ENCODE measurements around the gene ABCA8. TPM values are rescaled to one million over a fixed set of nuclear protein-coding genes. Genes with fewer than 3 reads are reported as not detected.

ABCA8 gene
- total RNA-seq, 1 donor from 2014 or later: 0.31 TPM

DNA sequence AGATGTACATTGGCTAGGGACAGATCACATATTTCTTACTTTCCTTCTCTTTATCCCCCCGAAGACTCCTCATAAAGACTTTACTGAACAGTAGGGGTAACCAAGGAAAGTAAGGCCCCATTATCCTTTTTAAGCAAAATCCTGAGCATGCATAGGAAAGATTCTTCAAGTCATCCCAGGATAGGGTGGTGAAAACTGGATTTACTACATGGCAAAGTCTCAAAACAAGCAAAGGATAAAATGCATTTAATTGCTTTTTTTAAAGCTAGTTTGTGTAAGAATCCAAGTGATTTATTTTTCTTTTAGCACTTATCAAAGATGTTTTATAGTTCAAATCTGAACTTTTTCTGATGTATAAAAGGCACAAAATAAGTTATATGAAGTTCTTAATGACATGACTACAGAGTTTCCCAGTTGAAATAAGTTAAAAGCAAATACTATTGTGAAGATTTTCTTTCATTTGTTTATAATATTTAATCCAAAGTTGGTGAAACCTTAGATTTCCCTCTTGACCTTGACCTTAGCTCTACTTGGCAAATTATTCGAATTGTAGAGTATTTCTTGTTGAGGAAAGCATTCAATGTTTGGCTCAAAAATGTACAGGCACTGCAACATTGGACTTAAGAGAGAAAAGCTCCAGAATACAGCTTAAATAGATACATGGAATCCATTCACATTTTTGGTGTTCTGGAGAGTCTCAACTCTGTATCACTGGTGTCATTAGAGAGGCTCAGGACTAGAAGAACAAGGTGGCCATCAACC is 104.3 kb downstream of the ABCA8 start:
- Mint-ChIP-seq H3K27me3 (no peaks in the 10 kb centered on the region), H3K4me3 (ENCODE audit: low read depth) (no peak overlapping the region), H3K27ac (no peak overlapping the region), H3K9me3 (ENCODE audit: low read depth) (peaks cover 9% of the 10 kb centered on the region), H3K36me3 (ENCODE audit: insufficient read depth) (no peaks in the 10 kb centered on the region), H3K4me1 (ENCODE audit: low read depth) (no peaks in the 10 kb centered on the region)
- no peak for DNase-seq (ENCODE audit: low spot score, unreplicated experiment)
- TF ChIP-seq, protein P1, sequence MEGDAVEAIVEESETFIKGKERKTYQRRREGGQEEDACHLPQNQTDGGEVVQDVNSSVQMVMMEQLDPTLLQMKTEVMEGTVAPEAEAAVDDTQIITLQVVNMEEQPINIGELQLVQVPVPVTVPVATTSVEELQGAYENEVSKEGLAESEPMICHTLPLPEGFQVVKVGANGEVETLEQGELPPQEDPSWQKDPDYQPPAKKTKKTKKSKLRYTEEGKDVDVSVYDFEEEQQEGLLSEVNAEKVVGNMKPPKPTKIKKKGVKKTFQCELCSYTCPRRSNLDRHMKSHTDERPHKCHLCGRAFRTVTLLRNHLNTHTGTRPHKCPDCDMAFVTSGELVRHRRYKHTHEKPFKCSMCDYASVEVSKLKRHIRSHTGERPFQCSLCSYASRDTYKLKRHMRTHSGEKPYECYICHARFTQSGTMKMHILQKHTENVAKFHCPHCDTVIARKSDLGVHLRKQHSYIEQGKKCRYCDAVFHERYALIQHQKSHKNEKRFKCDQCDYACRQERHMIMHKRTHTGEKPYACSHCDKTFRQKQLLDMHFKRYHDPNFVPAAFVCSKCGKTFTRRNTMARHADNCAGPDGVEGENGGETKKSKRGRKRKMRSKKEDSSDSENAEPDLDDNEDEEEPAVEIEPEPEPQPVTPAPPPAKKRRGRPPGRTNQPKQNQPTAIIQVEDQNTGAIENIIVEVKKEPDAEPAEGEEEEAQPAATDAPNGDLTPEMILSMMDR (IDR thresholded peaks at IDR 0.05; ENCODE audit: unreplicated experiment): no peak

DNA sequence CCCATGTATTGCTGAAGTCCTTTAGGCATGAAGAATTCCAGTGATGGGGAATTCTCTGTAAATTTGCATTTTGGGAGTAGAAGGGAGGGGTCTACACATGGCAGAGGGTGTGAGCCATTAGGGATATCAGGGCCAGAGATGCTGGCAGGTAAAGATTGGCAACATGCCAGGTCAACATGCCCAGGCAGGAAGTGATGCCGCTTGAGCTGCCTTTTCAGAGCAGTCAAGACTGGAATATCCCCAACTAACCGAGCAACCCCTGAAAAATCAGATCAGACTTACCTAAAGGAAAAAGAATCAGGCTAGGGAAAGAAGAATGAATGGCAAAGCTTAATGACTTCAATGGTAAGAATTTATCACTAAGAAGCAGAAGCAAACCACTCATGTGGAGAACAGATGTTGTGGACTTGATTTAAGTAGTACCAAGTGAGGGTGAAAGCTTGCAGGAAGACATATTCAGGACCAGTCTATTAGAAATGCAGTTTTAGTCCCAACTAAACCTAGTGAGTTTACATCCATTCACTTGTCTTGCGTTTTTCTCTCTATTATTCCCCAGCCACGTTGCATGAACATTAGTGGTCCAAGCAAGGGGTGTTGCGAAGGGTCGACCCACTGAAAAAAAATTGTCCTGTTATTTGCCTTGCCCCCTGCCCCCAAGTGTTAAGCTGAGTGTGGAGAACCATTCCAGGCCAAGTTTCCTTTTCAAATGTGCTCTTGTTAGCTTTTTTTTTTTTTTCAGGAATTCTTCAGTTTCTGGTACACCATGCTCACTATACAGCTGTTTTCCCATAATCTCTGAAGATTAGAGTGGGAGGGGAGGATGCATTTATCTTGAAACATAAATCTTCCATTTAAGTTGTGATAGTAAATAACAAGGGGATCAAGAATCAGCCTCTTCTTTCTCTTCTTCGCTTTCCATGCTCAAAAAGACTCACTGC is 105.2 kb downstream of the ABCA8 start:
- Mint-ChIP-seq H3K4me1 (ENCODE audit: low read depth) (no peaks in the 10 kb centered on the region), H3K27ac (no peak overlapping the region), H3K27me3 (no peaks in the 10 kb centered on the region), H3K36me3 (ENCODE audit: insufficient read depth) (no peaks in the 10 kb centered on the region), H3K9me3 (ENCODE audit: low read depth) (peaks cover 16% of the 10 kb centered on the region), H3K4me3 (ENCODE audit: low read depth) (no peak overlapping the region)
- TF ChIP-seq, protein P1 (IDR thresholded peaks at IDR 0.05; ENCODE audit: unreplicated experiment): no peak
- DNase-seq (ENCODE audit: low spot score, unreplicated experiment): no peak

DNA sequence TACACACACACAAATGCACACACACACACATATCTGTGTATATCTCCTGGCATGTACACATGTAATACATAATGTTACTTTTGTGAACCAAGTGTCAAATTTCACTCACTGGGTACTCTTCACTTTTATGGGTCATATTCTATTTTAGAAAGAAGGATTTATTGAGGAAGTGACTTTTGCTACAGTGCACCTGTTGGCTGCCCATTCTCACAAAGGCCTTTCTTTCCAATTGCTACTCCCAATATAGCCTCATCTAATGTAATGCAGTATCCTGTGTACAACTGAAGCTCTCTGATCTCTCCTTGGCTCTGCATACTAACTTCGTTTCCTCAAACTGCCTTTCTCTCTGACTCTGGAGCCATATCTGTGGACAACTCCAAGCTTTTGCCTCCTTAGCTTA is 107.5 kb downstream of the ABCA8 start:
- Mint-ChIP-seq H3K9me3 (ENCODE audit: low read depth) (peaks cover 18% of the 10 kb centered on the region), H3K4me1 (ENCODE audit: low read depth) (peaks cover 5% of the 10 kb centered on the region), H3K27ac (no peak overlapping the region), H3K36me3 (ENCODE audit: insufficient read depth) (no peaks in the 10 kb centered on the region), H3K27me3 (no peaks in the 10 kb centered on the region), H3K4me3 (ENCODE audit: low read depth) (no peak overlapping the region)
- TF ChIP-seq, protein P1 (IDR thresholded peaks at IDR 0.05; ENCODE audit: unreplicated experiment): no peak
- DNase-seq (ENCODE audit: low spot score, unreplicated experiment): no peak

DNA sequence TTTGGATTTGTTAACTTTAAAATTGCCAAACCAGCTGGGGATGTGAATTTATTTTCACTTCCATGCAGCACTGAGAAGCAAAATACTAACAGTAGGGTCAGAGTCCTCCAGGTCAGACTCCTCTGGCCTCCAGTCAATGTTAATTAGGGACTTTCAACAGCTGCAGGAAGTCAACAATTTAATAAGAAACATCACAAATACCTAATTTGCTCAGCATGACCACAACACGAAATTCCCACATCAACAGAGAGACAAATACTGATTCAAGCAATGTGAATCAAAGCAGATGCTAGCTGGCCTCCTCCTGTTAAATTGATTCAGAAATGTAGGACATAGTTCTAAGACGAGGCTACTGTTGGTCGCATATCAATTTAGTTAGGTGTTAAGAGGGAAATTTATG is 111.7 kb downstream of the ABCA8 start:
- Mint-ChIP-seq H3K4me3 (ENCODE audit: low read depth) (no peak overlapping the region), H3K36me3 (ENCODE audit: insufficient read depth) (no peaks in the 10 kb centered on the region), H3K27ac (no peak overlapping the region), H3K4me1 (ENCODE audit: low read depth) (peaks cover 7% of the 10 kb centered on the region), H3K27me3 (peaks cover 3% of the 10 kb centered on the region), H3K9me3 (ENCODE audit: low read depth) (peaks cover 11% of the 10 kb centered on the region)
- TF ChIP-seq, protein P1 (IDR thresholded peaks at IDR 0.05; ENCODE audit: unreplicated experiment): no peak
- no peak for DNase-seq (ENCODE audit: low spot score, unreplicated experiment)

DNA sequence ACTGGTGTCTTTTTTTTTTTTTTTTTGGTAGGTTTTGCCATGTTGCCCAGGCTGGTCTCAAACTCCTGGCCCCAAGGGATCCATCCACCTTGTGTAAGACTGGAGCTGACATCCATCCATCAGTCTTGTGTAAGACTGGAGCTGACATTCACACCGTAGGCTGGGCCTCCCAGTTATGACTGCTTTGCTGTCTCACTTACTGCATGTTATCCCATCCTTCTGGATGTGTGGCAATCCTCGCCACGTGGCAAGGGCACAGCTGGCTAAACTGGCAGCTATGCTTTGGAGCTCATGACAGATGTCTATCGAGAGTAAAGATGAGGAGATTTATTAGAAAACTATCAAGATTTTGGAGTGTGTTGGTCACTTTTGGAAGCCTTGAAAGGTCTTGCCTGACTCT is 115.1 kb downstream of the ABCA8 start:
- DNase-seq (ENCODE audit: low spot score, unreplicated experiment): no peak
- Mint-ChIP-seq H3K27me3 (peaks cover 3% of the 10 kb centered on the region), H3K27ac (no peak overlapping the region), H3K36me3 (ENCODE audit: insufficient read depth) (no peaks in the 10 kb centered on the region), H3K4me3 (ENCODE audit: low read depth) (no peak overlapping the region), H3K9me3 (ENCODE audit: low read depth) (peaks cover 3% of the 10 kb centered on the region), H3K4me1 (ENCODE audit: low read depth) (peaks cover 7% of the 10 kb centered on the region)
- TF ChIP-seq, protein P1 (IDR thresholded peaks at IDR 0.05; ENCODE audit: unreplicated experiment): no peak

Data from progenitor cell of endocrine pancreas (in vitro differentiated cells).